K562 (cell line): ENCODE data around the gene ZMYM4. TPM values are rescaled to one million over a fixed set of nuclear protein-coding genes. Genes with fewer than 3 reads are reported as not detected.
A peak's percentile ranks its signal among the peaks of the same experiment; 100 is the strongest.

Source experiments
- CCAR2 ChIP-seq: fragments of 200-400 bp; formaldehyde crosslinking; IDR thresholded peaks from 2 replicates; pipeline ENCODE4 v1.6.1; 2017; ENCODE audit warnings: mild to moderate bottlenecking, low read depth, low read length
- DNMT1 ChIP-seq: fragments of 450-650 bp; IDR thresholded peaks from 2 replicates; pipeline ENCODE4 v1.6.1; 2016; ENCODE audit warnings: antibody characterized with exemption, mild to moderate bottlenecking
- KLF13 ChIP-seq: fragments of 450-650 bp; IDR thresholded peaks from 2 replicates; pipeline ENCODE4 v1.6.1; 2016; ENCODE audit warnings: missing genetic modification characterization, low read depth, mild to moderate bottlenecking, missing compliant biosample characterization, moderate library complexity, borderline replicate concordance
- POLR3G ChIP-seq: IDR thresholded peaks from 2 replicates; pipeline ENCODE4 v1.6.1; 2011; ENCODE audit not compliant: insufficient read length, insufficient replicate concordance; ENCODE audit errors: extremely low read depth
- RBM25 ChIP-seq: fragments of 200-400 bp; formaldehyde crosslinking; IDR thresholded peaks from 2 replicates; pipeline ENCODE4 v1.6.1; 2018; ENCODE audit warnings: low read length, low read depth, moderate library complexity; ENCODE audit not compliant: severe bottlenecking
- ZBTB26 ChIP-seq: fragments of 450-650 bp; formaldehyde crosslinking; IDR thresholded peaks from 2 replicates; pipeline ENCODE4 v1.4.0; 2022; ENCODE audit warnings: missing genetic modification characterization
- ZNF184 ChIP-seq: sonication (generic); formaldehyde crosslinking; IDR thresholded peaks from 2 replicates; pipeline ENCODE4 v1.5.0; 2020; ENCODE audit warnings: missing genetic modification reagents
- ZNF263 ChIP-seq: sonication (generic); formaldehyde crosslinking; IDR thresholded peaks from 2 replicates; pipeline ENCODE4 v1.8.0; 2022; ENCODE audit warnings: mild to moderate bottlenecking, missing genetic modification reagents, borderline replicate concordance
- ZNF398 ChIP-seq: fragments of 250-450 bp; sonication (Bioruptor Pico); IDR thresholded peaks from 2 replicates; pipeline ENCODE4 v1.8.0; 2021; ENCODE audit warnings: moderate library complexity, mild to moderate bottlenecking, inconsistent platforms
- ZNF699 ChIP-seq: fragments of 250-450 bp; sonication (Bioruptor Pico); IDR thresholded peaks from 2 replicates; pipeline ENCODE4 v1.8.0; 2021; ENCODE audit warnings: mild to moderate bottlenecking, moderate library complexity; ENCODE audit not compliant: insufficient replicate concordance
- polyA plus RNA-seq, 8 experiments: library from polyadenylated mRNA; depleted of rRNA in 4 of 8; stranded (reverse) in 5 of 8; unstranded in 3 of 8; fragments of >200 nt; fragmentation: Nextera tagmentation in 2 of 8; fragmentation: Illumina TruSeq in 1 of 8; extraction: Ambion mirVana in 2 of 8; extraction: Trizol in 1 of 8; gene quantifications; 2 replicates each; pipeline versions ENCODE4 v1.2.1 to v1.2.3, GENCODE V29; 2011 to 2014; ENCODE audit warnings: inconsistent platforms in 1 of 8, missing spikeins in 1 of 8
- total RNA-seq, 7 experiments: library from RNA; depleted of rRNA in 6 of 7; stranded (reverse); fragments of >200 nt in 6 of 7; fragmentation: Illumina TruSeq in 2 of 7; extraction: Trizol in 2 of 7; gene quantifications; 2 replicates each; pipeline versions ENCODE4 v1.2.1 to v1.2.3, GENCODE V29; 2011 to 2021; ENCODE audit warnings: low replicate concordance in 1 of 7

The ZMYM4 gene
- total and polyA plus RNA-seq, 9 of the 15 experiments (the other 6 are each of a cell fraction or from before 2014, with no cell fraction given): 15.2 to 77.2 (median 63.3) TPM

- TF ChIP-seq RBM25: no peak
- TF ChIP-seq CCAR2: no peak
- TF ChIP-seq ZNF398: no peak
- TF ChIP-seq POLR3G: no peak
- no peak for TF ChIP-seq ZNF699 (CRISPR knock-in tag)
- TF ChIP-seq ZBTB26 (CRISPR knock-in tag): peak; percentile 24; the same call in 1 of the 2 replicates
- no peak for TF ChIP-seq ZNF184 (CRISPR knock-in tag)
- no peak for TF ChIP-seq ZNF263 (CRISPR knock-in tag)
- no peak for TF ChIP-seq KLF13 (tag)
- no peak for TF ChIP-seq DNMT1
Observed at GRCh38 chr1:35278886-35279554, 10.5 kb downstream of the ZMYM4 start (continued).
